ENCODE measurements around the gene ADM.

ADM gene

DNA sequence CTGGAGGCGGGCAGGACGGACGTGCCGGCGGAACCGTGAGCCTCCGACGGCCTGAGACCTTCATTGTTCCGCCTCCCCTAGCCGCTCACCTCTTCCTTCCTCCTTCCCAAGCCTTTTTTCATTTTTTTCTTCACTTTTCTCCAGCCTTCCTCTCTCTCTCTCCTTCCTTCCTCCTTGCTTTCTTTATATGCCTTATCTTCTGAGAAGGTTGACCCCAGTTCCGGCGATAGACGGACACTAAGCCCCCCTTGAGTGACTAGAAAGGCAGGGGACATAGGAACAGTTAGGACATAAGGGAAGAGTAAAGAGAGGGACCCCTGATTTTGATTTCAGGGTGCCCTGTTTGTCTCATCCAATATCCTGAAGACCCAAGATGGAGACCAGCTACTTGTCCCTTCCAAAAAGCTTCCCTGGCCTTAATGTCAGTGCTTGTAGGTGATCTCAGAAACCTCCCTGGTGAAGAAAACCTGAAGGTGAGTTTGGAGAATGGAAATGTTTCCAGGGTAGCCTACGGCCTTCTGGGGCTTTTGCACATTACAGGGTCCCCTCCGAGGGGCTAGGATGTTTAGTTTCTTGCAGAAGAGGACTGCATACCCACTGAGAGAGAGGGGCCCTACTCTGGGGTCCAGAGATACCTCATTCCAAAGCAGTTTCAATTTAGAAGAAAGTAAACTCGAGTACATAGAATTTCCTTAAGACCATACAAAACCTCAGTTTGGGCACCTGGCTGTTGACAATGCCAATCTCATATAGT, 3.5 kb downstream of the ADM start:
- TF ChIP-seq ZFX (IDR thresholded peaks at IDR 0.05; ENCODE audit: borderline replicate concordance) = no peak
- TF ChIP-seq, protein P1, sequence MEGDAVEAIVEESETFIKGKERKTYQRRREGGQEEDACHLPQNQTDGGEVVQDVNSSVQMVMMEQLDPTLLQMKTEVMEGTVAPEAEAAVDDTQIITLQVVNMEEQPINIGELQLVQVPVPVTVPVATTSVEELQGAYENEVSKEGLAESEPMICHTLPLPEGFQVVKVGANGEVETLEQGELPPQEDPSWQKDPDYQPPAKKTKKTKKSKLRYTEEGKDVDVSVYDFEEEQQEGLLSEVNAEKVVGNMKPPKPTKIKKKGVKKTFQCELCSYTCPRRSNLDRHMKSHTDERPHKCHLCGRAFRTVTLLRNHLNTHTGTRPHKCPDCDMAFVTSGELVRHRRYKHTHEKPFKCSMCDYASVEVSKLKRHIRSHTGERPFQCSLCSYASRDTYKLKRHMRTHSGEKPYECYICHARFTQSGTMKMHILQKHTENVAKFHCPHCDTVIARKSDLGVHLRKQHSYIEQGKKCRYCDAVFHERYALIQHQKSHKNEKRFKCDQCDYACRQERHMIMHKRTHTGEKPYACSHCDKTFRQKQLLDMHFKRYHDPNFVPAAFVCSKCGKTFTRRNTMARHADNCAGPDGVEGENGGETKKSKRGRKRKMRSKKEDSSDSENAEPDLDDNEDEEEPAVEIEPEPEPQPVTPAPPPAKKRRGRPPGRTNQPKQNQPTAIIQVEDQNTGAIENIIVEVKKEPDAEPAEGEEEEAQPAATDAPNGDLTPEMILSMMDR (IDR thresholded peaks at IDR 0.05) = 0 out of 2 replicates have a peak, but pooled peaks have one; percentile 73
- peak overlapping the region; percentile 27; the same call in 1 of the 2 replicates for H3K27ac ChIP-seq

DNA sequence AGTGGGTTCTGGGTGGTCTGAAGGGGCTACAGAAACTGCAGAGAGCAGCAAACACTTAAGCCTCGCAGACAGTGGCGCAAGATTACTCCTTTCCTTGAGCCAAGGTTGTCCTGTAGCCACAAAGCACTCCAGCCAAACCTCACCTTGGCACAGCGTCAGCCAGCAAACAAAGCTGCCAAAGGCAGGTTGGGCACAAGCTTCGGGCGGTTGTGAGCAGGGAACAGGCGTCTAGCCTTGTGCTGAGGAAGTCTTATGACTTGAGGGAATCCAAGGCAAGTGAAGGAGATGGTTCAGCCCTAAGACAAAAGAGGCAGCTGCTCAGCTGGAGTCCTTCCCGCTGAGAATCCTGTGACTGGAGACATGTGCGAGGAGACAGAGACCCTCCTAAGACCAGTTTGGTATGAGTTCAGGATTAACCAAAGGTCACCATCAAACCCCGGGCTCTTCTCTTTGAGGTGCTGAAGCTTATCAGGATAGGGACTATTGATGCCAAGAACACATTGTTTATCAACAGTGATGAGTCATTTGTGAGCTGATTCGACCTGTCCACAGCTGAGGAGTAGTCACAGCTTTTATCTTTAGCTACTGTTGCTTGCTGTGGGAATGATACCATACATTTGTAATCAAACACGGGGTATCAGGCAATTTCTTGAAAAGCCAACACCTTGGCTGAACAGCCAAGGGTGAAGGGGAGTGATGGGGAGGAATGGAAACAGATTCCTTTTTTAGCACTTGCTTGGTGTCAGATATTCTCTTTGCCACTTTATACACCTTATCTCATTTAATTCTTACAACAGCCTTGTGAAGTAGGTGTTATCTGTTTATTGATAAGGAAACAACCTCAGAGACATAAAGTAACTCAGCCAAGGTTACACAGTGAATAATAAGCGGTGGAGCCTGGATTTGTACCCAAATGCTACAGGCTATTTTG, 4.6 kb downstream of the ADM start:
- H3K27ac ChIP-seq = peak overlapping the region; percentile 27; the same call in 1 of the 2 replicates
- TF ChIP-seq, protein P1 (IDR thresholded peaks at IDR 0.05) = no peak
- TF ChIP-seq ZFX (IDR thresholded peaks at IDR 0.05; ENCODE audit: borderline replicate concordance) = no peak

DNA sequence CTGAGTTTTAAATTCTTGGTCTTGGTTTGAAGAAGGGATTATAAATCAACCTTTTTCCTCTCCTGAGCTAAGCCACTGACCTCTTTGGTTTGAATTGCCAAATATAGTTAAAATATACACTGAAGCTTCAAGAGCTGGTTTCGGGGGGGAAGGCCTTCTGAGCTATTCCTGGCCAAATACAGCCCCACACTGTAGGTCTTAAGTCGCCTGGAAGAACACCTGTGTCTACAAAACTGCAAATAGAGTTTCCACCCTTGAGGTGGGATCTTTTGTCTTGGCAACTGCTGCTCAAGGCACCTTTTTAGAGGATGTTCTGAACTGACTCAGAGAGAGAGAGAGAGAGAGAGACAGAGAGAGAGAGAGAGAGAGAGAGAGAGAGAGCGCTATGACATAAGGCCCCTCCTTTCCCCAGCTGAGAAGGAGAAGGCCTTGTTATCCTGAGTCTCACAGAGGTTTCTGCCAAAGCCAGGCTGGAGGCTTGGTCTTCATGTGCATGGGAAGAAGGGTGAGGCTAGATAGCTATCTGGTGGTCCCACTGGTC, 5.5 kb downstream of the ADM start:
- TF ChIP-seq ZFX (IDR thresholded peaks at IDR 0.05; ENCODE audit: borderline replicate concordance) = no peak
- TF ChIP-seq, protein P1 (IDR thresholded peaks at IDR 0.05) = no peak
- H3K27ac ChIP-seq = no peak overlapping the region

DNA sequence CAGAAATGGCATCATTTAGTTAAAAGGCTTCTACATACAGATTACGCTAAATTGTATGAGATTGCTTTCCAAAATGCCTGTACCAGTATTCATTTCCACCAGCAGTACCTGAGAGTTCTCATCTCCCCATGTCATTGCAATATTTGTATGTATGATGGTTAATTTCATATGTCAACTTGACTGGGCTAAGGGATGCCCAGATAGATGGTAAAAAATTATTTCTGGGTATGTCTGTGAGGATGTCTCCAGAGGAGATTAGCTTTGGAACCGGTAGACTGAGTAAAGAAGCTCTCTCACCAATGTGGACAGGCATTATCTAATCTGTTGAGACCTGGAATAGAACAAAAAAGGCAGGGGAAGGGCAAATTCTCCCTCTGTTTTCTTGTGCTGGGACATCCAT, 6.9 kb downstream of the ADM start:
- H3K27ac ChIP-seq = no peak overlapping the region
- no peak for TF ChIP-seq ZFX (IDR thresholded peaks at IDR 0.05; ENCODE audit: borderline replicate concordance)
- TF ChIP-seq, protein P1 (IDR thresholded peaks at IDR 0.05) = no peak

DNA sequence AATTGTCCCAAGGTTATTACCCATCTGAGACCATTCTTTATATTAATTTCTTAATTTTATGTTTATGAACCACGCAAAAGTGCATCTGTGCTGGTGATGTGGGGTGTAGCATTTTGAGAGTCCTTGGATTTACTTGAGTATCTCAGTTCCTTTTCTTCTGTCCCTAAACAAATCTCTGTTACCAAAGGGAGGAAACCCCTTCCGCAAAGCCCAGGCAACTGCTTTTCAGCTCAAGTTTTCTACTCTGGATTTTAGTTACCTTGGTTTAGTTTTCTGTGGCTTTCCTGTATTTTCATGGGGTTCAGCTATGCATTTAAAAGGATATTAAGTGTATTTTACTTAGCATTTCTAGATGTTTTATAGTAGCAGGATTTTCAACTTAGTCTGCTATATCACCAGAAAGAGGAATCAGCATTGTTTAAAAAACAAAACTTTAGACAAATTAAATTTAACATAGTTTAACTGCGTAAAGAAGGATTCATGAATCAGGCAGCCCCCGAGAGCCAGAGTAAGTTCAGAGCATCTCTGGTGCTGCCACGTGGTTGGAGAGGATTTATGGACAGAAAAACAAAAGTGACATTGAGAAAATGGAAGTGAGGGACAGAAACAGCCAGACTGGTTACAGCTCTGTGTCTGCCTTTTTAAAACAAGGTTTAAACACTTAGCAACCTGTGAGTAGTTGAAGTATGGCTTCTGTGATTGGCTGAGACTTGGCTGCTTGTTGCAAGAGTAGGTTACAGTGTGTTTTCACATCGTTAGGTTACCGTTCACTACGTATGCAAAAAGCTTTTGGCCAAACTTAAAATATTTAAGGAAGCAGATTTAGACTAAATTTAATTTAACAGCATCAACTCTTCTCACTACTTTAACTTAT, 9.6 kb downstream of the ADM start:
- no peak overlapping the region for H3K27ac ChIP-seq
- TF ChIP-seq, protein P1 (IDR thresholded peaks at IDR 0.05) = no peak

DNA sequence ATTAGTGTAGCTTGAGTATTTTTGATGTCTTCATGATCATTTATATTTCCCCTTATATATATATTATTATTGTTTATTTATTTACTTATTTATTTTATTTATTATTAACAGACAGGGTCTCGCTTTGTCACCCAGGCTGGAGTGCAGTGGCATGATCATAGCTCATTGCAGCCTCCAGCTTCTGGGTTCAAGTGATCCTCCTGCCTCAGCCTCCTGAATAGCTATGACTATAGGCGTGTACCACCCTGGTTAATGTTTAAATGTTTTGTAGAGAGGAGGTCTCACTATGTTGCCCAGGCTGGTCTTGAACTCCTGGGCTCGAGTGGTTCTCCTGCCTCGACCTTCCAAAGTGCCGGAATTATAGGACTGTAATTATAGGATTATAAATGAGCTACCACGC, 10.2 kb downstream of the ADM start:
- no peak overlapping the region for H3K27ac ChIP-seq
- TF ChIP-seq ZFX (IDR thresholded peaks at IDR 0.05; ENCODE audit: borderline replicate concordance) = no peak
- TF ChIP-seq, protein P1 (IDR thresholded peaks at IDR 0.05) = no peak
